ENCODE results near the gene ESYT1. TPM values are rescaled to one million over a fixed set of nuclear protein-coding genes. Genes with fewer than 3 reads are reported as not detected.

Gene ESYT1
- total RNA-seq, 4 donors from 2014 or later: 91.2 to 235 (median 210) TPM

DNA sequence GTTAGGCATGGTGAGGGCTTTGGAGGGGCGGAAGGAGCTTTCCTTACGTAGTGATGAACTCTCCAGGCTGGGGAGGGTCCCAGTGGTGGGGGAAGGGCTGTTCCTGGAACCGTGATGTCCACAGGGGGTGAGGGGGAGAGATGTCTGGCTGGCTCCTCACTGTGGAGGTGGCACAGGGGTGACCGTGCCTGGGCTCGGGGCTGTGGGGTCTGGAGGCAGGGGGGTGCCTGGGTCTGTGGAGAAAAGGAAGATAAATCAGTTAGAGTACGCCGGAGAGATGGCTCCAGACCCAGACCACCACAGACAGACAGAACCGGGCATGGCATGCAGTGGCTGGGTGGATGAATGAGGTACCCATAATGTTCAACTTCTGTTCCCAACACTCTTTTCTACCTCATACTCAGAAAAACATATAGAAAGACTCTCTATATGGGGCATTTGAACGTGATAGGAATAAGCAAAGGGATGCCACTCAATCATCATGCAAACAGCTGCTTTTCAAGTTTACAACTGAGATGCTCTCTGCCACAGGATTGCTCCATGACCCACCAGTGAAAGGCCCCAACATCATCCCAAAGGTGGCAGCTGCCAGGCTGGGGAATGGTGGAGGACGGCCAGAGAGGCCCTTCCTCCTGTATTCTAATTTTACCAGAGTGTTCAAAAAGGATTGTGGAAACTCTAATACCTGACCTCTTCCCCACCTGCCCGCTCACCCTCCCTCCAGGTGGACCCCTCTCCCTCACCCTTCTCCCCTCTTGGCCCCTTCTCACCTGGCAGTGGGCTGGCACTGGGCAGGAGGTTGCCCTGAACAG, 35.7 kb downstream of the ESYT1 start:
- no peak for DNase-seq (ENCODE audit: low spot score in 2 of 2)
- H3K36me3 ChIP-seq: peaks cover 0 to 94% (median 38%) of the 10 kb centered on the region in 3 donors
- TF ChIP-seq, protein P1, sequence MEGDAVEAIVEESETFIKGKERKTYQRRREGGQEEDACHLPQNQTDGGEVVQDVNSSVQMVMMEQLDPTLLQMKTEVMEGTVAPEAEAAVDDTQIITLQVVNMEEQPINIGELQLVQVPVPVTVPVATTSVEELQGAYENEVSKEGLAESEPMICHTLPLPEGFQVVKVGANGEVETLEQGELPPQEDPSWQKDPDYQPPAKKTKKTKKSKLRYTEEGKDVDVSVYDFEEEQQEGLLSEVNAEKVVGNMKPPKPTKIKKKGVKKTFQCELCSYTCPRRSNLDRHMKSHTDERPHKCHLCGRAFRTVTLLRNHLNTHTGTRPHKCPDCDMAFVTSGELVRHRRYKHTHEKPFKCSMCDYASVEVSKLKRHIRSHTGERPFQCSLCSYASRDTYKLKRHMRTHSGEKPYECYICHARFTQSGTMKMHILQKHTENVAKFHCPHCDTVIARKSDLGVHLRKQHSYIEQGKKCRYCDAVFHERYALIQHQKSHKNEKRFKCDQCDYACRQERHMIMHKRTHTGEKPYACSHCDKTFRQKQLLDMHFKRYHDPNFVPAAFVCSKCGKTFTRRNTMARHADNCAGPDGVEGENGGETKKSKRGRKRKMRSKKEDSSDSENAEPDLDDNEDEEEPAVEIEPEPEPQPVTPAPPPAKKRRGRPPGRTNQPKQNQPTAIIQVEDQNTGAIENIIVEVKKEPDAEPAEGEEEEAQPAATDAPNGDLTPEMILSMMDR (IDR thresholded peaks at IDR 0.05): no peak
- TF ChIP-seq EP300 (IDR thresholded peaks at IDR 0.05) (no peak), POLR2A (IDR thresholded peaks at IDR 0.05) (no peak)
- no peak overlapping the region for H3K4me3 ChIP-seq
- H3K9me3 ChIP-seq: no peaks in the 10 kb centered on the region
- peaks cover 0 to 32% (median 28%) of the 10 kb centered on the region in 4 donors for H3K4me1 ChIP-seq
- 61 to 65% methylated on average over 11 of the region's 11 CpGs for WGBS, 2 donors
- peak overlapping the region in 1 of 4 donors; percentile 27 for H3K27ac ChIP-seq
- no peaks in the 10 kb centered on the region for H3K27me3 ChIP-seq

DNA sequence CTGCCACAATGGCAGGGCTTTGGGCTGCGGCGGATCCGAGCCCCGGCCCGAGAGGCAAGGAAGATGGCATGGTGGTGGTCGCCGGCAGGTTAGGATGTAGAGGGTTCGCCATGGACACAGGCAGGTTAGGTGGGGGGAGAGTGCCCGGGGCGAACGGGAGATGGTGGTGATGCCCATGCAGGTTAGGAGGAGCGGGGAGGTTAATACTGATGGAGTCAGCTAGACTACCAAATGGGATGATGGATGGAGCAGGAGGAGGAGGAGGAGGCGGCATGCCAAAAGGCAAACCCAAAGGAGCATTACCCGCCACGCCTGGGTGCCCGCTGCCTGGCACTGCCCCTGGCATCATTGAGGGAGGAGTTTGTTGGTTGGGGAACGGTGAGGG, 36.3 kb downstream of the ESYT1 start:
- H3K27ac ChIP-seq: no peak overlapping the region
- peaks cover 0 to 31% (median 25%) of the 10 kb centered on the region in 4 donors for H3K4me1 ChIP-seq
- H3K27me3 ChIP-seq: no peaks in the 10 kb centered on the region
- peaks cover 0 to 100% (median 38%) of the 10 kb centered on the region in 3 donors for H3K36me3 ChIP-seq
- DNase-seq (ENCODE audit: low spot score in 2 of 2): no peak
- no peaks in the 10 kb centered on the region for H3K9me3 ChIP-seq
- WGBS, 2 donors: 85 to 89% methylated on average over 17 of the region's 17 CpGs
- TF ChIP-seq POLR2A (IDR thresholded peaks at IDR 0.05) (no peak), EP300 (IDR thresholded peaks at IDR 0.05) (no peak)
- TF ChIP-seq, protein P1 (IDR thresholded peaks at IDR 0.05): no peak
- H3K4me3 ChIP-seq: no peak overlapping the region

DNA sequence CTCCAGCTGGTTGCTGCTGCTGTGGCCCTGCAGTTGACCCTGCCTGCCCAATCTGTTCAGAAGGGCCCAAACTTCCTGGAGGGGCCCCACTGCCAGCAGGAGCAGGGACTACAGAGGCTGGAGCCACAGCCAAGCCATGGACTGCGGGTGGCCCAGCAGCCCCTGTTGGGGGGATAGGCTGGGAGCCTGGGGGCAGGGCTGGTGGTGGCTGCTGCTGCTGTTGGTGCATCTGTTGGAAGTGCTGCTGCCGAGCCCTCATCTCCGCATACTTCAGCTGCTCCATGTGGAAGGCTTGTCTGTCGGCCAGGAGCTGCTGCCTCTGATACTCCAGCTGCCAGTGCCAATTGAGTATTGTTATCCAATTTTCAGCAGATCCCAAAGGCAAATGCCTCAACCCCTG, 37.3 kb downstream of the ESYT1 start:
- peaks cover 0 to 21% (median 15%) of the 10 kb centered on the region in 4 donors for H3K4me1 ChIP-seq
- no peaks in the 10 kb centered on the region for H3K27me3 ChIP-seq
- H3K4me3 ChIP-seq: no peak overlapping the region
- TF ChIP-seq, protein P1 (IDR thresholded peaks at IDR 0.05): no peak
- TF ChIP-seq EP300 (IDR thresholded peaks at IDR 0.05) (no peak), POLR2A (IDR thresholded peaks at IDR 0.05) (no peak)
- no peaks in the 10 kb centered on the region for H3K9me3 ChIP-seq
- DNase-seq (ENCODE audit: low spot score in 2 of 2): no peak
- WGBS, 2 donors: 29 to 52% methylated on average over 3 to 4 of the region's 4 CpGs
- H3K36me3 ChIP-seq: peaks cover 0 to 100% (median 32%) of the 10 kb centered on the region in 3 donors
- H3K27ac ChIP-seq: no peak overlapping the region

DNA sequence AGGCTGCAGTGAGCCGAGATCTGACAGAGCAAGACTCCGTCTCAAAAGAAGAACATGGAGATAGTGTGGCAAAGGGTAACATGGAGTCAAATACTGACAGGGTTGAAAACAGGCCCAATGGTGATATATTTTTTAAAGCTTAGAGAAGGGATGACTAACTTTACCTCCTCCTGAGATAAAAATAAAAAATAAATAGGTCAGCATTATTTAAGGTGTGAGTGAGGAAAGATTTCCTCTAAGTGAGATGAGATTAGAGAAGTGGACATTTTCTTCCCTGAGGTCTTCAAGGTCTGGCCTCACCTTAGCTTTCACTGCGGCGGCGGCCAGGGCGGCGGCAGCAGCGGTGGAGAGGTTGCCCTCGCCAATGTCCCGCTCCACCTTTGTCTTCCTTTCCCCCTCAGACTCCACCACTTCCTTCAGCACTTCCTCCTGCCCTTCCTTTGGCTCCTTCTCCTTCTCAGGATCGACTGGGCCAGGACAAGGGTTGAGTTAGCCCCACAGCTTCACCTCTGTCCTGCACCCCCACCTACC, 41.2 kb downstream of the ESYT1 start:
- no peak for DNase-seq (ENCODE audit: low spot score in 2 of 2)
- H3K9me3 ChIP-seq: no peaks in the 10 kb centered on the region
- peaks cover 7 to 100% (median 57%) of the 10 kb centered on the region in 3 donors for H3K36me3 ChIP-seq
- H3K4me3 ChIP-seq: no peak overlapping the region
- TF ChIP-seq, protein P1 (IDR thresholded peaks at IDR 0.05): no peak
- no peak for TF ChIP-seq EP300 (IDR thresholded peaks at IDR 0.05)
- no peak for TF ChIP-seq POLR2A (IDR thresholded peaks at IDR 0.05)
- WGBS, 2 donors: 91 to 93% methylated on average over 11 of the region's 11 CpGs
- no peaks in the 10 kb centered on the region for H3K27me3 ChIP-seq
- no peaks in the 10 kb centered on the region for H3K4me1 ChIP-seq
- no peak overlapping the region for H3K27ac ChIP-seq

DNA sequence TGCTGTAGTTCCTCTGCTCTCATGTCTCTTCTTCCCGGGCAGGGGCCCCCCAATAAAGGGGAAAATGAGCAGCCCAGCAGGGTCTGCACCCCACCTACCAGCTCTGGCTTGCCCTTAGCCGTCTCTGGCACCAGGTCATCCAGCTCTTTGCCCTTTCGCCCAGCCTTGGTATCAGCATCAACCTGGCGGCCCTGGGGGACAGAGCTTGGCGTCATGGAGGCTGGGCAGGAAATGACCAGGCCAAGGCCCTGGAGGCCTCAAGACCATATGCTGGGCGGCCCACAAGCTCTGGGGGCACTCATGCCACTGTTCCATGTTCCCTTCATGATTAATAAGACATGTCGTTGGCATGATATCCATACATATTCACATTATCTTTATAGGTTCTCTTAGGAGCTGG, 44.8 kb downstream of the ESYT1 start:
- no peak overlapping the region for H3K4me3 ChIP-seq
- TF ChIP-seq POLR2A (IDR thresholded peaks at IDR 0.05): no peak
- TF ChIP-seq, protein P1 (IDR thresholded peaks at IDR 0.05): no peak
- no peak for TF ChIP-seq EP300 (IDR thresholded peaks at IDR 0.05)
- H3K9me3 ChIP-seq: no peaks in the 10 kb centered on the region
- H3K36me3 ChIP-seq: peaks cover 7 to 100% (median 43%) of the 10 kb centered on the region in 3 donors
- H3K27me3 ChIP-seq: no peaks in the 10 kb centered on the region
- no peaks in the 10 kb centered on the region for H3K4me1 ChIP-seq
- no peak for DNase-seq (ENCODE audit: low spot score in 2 of 2)
- 89 to 90% methylated on average over 7 of the region's 7 CpGs for WGBS, 2 donors
- no peak overlapping the region for H3K27ac ChIP-seq
